AG08395 (cell line): ENCODE data around the gene LDB2.
A peak's percentile ranks its signal among the peaks of the same experiment; 100 is the strongest.

Experiments
- DNase-seq: peaks from one replicate; pipeline ENCODE4 v3.0.0; 2012; ENCODE audit warnings: mixed read lengths, low spot score

The LDB2 gene

DNA sequence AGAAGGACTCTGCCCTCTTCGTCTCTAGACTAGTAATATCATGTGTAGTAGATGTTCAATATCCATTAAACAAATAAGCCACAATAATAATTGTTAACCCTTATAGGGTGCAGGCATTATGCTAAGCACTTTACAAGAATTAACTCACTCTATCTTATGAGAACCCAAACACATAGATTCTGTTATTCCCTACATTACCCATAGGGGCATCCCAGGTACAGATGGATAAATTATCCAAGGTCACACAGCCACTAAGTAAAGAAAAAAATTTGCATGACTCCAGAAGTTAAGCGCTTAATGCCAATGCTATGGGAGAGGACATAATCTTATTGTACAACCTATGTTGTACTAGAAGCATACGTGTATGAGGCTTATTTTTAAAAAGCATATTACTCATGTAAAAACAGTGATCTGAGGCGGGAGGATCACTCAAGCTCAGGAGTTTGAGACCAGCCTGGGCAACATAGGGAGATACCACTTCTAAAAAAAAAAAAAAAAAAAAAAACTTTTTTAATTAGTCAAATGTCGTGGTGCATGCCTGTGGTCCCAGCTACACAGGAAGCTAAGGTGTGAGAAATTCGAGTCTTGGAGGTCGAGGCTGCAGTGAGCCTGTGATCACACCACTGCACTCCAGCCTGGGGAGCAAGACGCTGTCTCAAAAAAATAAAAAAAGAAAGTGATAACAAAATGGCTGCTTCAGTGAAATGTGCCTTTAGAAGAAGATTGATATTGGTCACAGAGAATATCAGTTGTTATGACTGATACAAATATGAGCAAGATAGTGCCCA, 13.6 kb downstream of the LDB2 start:
- no peak for DNase-seq

DNA sequence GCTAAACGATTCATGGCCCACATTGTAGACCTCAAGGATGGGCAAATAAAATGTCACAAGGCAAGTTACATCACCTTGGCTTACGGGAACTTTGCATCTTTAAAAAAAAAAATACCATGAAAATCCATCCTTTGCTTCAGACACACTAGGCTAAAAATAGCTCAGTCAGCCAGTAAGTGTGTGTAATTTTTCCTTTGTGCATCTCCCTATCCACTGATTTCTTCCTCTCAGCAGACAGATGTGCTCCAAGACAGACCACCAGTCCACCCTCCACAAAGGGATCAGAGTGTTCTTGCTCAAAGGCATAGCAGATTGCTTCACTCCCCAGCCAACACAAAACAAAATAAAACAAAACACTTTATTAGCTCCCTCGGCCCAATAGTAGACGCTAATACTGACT, 14.6 kb downstream of the LDB2 start:
- no peak for DNase-seq

DNA sequence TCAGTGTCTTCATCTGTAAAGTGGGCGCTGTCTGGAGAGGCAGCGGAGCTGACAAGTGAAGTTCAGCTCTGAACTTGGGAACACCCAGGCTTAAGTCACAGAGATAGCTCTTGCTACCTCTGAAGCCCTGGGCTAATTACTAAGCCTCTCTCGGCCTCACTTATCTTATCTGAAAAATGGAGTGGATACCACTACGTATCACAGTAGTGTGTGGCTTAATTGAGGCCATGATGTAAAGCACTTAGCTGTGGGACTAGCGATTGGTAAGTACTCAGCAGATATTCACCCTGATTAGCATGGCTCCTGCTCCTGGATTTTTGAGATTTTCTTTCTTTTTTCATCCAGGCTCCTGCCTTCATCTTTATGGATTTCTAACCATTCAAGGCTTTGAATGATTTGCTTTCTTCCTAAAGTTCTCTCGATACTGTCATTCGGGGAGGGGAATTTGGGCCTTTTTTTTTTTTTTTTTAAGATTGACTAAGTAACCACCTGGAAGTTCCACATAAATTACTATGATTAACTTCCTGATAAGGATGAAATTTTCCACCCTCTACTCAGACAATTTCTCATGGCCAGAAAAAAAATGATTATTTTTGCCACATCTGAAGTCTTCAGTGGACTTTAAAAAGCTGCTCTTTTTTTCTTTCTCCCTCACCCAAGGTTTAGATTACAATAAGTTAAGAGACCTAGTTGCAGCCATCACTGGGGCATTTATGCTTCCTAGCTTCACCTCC, 17.1 kb downstream of the LDB2 start:
- no peak for DNase-seq

DNA sequence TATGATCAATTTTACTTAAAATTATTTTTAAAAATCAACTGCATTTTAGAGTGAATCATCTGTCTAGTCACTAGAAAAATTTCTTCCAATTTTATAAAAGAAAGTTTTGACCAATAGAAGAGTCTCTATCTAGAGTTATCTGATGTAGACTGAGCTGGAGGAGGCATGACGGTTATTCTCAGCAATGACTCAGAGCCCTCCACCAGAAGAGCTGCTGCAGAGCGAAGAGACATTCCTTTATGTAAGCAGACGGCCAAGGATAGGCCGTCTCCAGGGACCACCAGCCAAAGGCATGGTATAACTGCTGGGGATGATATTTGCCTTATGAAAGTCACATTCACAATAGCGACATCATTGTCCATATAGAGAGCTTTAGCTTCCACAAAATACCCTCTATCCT, 23.0 kb downstream of the LDB2 start:
- DNase-seq = peak; percentile 84

DNA sequence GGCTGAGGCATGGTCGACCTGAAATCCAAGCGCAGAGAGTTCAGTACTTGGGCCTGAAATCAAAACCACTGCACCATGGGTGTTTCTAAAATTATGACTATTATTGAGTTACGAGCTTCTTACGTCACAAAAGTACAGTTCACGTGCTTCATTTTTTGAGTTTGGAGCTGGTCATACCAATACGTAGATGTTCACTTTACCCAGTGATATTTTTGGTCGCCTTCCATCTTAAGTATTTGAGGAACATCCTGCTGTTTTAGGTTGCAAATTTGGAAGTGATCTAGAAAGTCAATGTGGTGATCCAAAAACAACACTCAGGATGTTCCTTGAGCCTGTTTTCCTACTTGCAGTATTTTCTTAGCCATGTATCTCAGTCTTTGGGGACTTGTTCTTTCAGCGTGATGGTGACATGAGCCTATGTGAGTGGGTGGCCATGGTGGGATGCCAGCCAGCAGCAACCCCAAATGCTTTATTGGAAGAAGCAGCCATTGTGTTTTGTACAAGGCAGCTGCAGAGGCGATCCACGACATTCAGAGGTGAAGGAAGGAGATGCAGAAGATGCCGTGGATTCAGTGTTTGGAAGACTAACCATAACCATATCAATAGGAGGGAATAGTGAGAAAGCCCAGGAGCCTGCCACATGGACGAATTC, 28.7 kb downstream of the LDB2 start:
- DNase-seq = no peak

DNA sequence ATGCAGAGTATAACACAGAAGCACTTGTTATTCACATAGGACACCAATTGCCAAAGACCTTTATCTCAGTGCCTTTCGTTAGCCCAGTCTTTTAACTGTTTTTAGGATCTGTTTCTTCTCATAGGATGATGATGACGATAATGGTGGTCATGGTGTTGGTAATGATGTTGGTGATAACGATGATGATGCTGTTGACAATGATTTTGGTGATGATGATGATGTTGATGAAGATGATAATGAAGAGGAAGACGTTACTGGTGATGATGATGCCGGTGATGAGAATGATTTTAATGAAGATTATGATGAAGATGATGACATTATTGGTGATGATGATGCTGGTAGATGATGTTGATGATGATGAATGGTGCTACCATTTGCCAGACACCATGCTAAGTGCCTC, 29.8 kb downstream of the LDB2 start:
- DNase-seq = no peak

DNA sequence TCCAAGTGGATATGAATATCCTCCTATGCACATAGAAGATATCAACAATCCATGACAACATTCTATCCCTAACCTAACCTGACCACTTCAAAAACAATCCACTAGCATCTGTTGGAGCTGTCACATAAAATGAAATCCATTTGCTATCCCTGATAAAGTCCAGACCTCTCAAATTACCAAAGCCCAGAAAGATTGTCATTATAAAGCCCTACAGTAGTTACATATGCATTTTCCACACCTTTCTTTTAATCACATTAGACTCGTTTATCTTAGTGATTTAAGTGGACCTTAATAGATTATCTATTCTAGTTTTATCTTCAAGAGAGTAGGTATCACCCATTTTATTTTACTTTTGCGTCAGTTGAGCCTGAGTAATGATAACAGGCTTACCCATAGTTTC, 30.6 kb downstream of the LDB2 start:
- no peak for DNase-seq

DNA sequence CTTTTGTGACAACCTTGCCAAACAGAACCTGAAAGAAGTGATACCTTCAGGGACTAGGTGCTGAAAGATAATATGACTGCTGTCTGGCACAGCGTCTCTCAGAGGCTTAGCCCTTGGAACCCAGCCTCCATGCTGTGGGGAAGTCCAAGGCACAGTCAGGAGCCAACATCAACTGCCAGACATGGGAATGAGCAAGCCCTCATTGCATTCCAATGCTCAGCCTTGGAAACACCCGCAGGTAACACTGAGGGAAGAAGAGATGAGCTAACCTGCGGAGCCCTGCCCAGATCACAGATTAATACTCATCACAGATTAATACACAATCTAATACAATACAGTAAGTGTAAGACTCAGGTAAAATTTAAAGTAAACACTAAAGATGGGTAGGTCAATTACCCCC, 31.5 kb downstream of the LDB2 start:
- DNase-seq = no peak

DNA sequence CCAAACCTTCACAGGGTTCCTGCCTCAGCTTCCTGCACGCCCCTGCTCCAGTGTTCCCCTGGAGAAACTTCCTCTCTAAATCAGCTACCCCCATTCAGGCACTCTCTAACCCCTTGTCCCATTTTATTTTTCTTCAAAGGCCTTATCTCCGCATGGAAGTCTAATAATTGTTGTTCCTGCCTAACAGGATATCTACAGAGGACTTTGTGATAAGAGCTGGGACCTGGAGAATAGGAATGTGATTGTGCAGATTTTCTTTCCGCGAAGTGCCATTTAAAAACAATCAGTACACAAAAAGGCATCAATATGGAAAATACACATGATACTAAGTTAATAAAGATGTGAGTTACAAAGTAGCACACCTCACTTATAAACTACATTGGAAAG, 32.6 kb downstream of the LDB2 start:
- DNase-seq = no peak

DNA sequence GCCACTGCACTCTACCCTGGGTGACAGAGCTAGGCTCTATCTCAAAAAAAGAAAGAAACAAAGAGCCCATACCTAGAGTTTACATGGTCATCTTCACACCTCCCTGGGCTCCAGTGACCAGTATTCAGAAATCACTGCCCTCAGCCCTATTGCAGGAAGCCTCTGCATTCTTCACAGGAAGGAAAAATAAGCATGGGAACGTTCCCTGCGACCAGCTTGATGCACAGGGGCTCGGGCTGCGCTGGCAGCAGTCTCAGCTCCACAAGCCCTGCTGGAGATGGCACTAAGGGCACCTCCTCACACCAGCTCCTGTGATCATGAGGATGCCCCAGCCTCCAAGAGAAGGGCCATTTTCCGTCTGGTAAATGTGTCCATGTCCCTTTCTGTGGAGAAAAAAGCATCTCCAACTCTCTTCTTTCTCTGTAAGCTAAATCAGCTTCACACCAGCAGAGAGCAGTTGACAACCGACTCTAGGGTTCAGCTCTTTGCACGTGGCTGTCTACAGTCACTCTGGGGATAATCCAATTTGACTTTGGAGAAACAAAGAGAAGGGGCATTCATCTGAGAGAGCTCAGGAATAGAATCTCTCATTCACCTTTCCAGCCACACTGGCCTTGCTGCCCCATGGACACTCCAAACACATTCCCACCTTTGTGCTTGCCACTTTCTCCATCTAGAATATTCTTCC, 33.1 kb downstream of the LDB2 start:
- DNase-seq = no peak

DNA sequence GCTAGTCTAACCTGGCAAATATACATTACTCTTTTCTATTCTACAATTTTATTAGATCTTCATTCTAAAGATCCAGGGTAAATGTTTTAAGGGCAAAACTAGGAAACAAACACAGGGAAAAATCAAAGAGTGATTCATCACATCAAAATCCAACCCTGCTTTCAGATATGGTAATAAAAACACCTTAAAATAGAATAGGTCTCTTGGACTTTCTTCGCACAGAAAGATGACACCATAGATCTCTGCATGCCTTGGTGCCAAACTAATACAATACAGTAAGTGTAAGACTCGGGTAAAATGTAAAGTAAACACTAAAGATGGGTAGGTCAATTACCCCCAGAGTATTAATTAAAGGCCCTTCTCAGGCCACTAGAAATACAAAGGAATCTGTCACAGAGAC, 34.2 kb downstream of the LDB2 start:
- no peak for DNase-seq

DNA sequence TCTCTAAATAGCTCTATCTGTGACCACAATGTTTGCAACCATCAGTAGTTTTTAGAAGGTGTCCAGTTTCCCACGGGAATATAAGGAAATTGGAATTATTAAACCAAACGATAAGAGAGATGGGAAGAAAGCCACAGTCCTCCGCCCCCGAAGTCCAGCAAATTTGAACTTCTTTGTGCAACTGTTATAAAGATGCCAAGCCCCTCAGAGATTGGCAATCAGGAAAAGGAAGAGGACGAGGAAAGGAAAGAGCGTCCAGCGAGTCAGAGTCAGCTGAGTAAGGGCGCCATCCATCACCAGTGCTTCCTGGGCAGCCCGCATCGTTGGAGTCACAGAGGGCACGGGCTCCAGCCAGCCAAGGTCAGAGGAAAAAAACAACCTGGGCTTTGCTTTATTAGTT, 35.7 kb downstream of the LDB2 start:
- no peak for DNase-seq

DNA sequence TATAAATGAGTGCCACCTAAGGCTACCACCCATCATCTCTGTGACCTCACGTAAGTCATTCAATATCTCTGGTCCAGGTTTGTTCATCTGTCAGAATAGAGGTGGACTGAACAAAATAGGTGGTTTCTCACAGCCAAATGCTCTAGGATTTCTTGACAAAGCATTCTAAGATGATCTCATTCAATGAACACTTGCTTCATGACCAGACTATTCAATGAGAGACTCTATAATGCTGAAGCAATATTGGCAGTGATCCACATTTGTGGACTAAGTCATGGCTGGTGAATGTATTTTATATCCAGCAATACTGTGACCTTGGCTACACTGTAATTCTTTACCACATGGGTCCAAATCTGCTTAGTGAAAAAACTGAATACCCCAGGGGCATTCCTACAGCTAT, 37.9 kb downstream of the LDB2 start:
- DNase-seq = peak; percentile 89

DNA sequence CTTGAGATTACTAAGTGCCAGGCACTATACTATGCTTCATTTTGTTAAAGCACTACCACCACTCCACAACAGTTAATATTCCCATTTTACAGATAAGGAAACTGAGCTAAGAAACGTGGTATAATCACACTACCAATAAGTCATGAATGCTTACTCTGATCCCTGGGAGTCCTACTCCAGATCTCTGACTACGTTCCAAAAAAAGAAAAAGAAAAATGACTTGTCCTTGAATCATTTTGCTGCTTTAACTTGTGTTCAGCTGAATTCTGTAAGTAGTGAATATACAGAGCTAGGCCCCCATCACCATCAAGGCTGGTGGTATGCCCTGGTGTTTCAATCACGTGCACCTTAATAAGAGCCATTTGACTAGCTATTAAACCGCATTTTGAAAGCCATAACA, 39.4 kb downstream of the LDB2 start:
- no peak for DNase-seq

DNA sequence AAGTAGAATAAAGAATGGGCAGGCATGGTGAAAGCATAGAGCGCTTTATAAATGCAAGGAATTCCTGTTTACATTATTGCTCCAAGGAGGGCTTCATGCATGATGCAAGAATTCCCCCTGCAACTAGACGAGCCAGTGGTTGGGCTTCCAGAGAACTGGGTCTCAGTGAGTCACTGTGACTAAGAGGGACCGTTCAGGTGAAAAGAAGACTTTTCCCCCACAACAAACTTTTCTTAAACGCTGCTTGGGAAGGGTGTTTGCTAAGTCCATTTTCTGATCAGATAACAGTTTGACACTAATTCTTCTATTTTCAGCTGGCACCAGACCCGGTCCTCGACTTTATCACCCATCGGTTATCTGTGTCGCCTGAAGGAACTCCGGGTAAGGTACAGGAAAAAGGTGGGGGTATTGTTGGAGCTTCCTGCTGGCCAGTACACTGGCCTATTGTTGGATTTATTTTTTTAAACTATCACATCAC, 40.1 kb downstream of the LDB2 start:
- no peak for DNase-seq

DNA sequence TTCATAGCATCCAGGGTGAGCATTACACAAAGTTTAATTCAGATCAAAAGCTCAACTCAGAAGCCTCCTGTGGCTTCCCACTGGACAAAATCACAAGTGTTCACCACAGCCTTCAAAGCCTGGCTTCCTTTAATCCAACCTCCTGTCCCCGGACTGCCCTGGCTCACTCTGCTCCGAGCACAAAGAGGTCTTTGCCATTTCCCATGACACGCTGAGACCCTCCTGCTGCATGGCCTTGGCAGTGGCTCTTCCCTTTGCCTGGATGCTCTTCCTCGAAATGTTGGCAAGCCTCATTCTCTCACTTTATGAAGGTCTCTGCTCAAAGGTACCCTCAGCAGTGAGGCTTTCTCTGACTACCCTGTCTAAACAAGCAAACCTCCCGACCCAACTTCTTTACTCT, 41.0 kb downstream of the LDB2 start:
- no peak for DNase-seq

DNA sequence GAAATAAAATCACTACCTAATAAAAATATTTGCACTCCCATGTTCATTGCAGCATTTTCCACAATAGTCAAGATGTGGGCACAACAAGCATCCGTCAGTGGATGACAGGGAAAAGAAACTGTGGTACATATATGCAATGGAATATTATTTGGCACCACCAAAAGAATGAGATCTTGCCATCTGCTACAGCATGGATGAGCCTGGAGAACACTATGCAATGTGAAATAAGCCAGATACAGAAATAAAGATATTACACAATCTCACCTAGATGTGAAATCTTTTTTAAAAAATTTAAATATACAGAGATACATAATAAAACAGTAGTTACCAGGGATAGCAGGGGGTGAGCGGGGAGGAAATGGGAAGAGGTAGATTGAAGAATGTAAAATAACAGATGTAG, 44.8 kb downstream of the LDB2 start:
- DNase-seq = no peak

DNA sequence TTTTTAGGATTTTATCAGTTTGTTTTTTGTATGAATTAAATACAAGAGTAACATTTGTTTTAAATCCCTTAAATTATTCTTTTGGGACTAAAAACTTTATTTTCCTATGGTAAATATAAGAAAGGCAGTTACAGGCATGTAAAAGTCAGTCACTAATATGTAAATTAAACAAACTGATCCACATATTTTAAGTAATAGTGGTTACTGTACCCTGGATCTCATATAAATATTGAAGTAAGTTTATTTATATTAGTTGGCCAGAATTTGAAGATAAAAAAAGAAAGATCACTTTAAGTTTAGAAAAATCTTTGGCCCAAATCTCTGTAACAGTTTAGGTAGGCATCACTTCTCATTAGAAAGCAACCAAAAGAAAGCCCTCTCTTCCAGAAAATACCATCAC, 45.8 kb downstream of the LDB2 start:
- DNase-seq = no peak

DNA sequence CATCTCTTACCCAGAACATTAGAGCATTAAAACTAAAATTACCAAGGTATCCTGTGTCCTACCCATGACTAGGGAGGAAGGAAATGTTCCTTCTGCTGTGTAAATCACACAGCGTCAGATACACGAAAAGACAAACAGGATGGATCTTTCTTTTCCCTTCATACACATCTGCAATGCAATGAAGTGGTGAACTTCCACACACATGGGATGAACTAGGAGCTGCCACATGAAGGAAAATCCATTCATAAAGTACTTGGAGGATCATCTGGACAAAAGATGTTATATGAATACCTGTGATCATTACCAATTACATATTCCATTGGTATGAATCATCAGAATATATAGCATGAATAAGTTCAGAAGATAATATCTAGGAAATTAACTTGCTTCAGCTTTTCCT, 46.2 kb downstream of the LDB2 start:
- DNase-seq = no peak

DNA sequence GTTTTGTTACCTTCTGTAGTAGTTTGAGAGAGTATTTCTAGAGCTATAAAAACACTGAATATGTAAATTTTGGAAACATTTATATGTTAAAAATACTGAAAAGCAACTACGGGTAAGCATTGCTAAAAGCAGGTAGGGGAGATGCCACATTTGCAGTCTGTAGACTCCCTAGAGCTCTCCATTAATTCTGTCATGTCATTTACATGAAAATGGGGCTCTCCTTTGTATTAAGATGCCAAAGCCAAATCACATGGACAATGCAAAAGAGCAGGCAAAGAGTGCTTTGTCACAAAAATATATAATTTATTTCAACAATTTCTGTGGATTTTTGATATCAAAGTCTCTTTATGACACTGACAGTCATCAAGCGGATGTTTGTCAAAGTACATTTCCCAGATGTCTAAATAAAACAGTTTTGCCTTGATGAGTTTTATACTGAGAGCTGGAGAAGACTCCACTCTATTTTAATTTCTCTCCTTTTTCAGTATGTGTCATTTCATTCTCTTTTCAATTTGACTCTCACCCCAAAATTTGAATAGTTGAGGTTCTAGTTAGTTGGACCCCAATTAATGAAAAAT, 51.8 kb downstream of the LDB2 start:
- DNase-seq = no peak

DNA sequence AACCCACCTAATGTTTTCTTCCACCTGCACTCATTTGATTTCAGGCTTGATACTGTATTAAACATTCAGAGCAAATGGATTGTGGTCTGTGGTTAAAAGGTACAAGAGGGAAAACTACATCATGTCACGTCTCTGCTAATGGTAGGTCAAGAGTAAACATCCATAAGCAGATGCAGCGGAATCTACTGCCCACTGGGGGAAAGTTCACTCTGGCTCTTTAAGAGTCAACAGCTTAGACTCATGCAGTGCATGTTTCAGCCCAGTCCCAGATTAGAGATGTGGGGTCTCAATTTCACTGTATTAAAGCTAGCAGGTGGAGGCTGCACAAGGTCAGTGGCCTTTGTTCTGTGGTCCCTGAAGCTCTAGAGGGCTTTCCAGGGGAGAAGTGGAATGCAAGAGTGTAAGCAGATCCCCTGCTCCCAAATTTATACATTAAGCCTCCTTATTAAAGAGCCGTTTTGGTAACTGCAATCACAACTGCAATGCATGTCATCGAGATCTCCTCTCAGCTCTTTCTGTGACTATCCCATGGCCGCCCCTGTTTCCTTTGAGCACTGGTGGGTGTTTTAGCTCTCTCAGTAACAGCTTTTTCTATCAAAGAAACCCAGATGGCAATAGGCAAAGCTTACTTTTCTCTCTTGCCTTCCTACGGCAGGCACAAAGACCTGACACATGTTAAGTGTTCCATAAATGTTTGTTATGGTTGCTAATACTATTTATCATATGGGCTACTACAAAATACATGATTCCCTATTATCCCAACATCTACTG, 53.4 kb downstream of the LDB2 start:
- DNase-seq = no peak
